Uterus (tissue), 4 donors: ENCODE results near the gene DHX35. TPM values are rescaled to one million over a fixed set of nuclear protein-coding genes. Genes with fewer than 3 reads are reported as not detected.
"Not testable (repeated sequence)": the region's sequence is repeated elsewhere in the genome, so short reads cannot be mapped to it uniquely, and the experiment has no call there.

Experiments
- DNase-seq, 2 donors: peaks; one replicate each; pipeline ENCODE4 v3.0.0-alpha.2; 2019 to 2020
- H3K27ac ChIP-seq, 2 donors: fragments of 200-600 bp; sonication (generic); 1 replicate in 1 of 2; 2 replicates in 1 of 2; pipeline ENCODE4 v1.5.1; 2016 to 2018
- H3K27me3 ChIP-seq, 2 donors: fragments of 200-600 bp; sonication (generic); one replicate each; pipeline ENCODE4 v1.5.1; 2018 to 2019; ENCODE audit warnings: control low read depth in 1 of 2
- H3K36me3 ChIP-seq, 2 donors: fragments of 200-600 bp; sonication (generic); one replicate each; pipeline ENCODE4 v1.5.1; 2019; ENCODE audit warnings: control low read depth in 1 of 2
- H3K4me1 ChIP-seq, 2 donors: fragments of 200-600 bp; sonication (generic); one replicate each; pipeline ENCODE4 v1.5.1; 2018 to 2019; ENCODE audit warnings: control low read depth in 1 of 2
- H3K4me3 ChIP-seq, 2 donors: fragments of 200-600 bp; sonication (generic); 1 replicate in 1 of 2; 2 replicates in 1 of 2; pipeline ENCODE4 v1.5.1; 2018 to 2019; ENCODE audit warnings: mild to moderate bottlenecking in 1 of 2
- H3K9me3 ChIP-seq, 2 donors: fragments of 200-600 bp; sonication (generic); one replicate each; pipeline ENCODE4 v1.5.1; 2019; ENCODE audit warnings: control low read depth in 1 of 2
- POLR2A ChIP-seq, 2 donors: fragments of 450-650 bp; IDR thresholded peaks; one replicate each; pipeline ENCODE4 v1.6.1; 2016; ENCODE audit warnings: antibody characterized with exemption in 2 of 2, mild to moderate bottlenecking in 1 of 2, moderate library complexity in 1 of 2
- intact Hi-C: fragments of 100-400 bp; cut with DNase I; formaldehyde crosslinking; loops from one replicate; pipeline ENCODE4 v1.15.1; 2023; ENCODE audit warnings: low total_unique reads
- total RNA-seq, 4 donors: library from RNA; depleted of rRNA in 3 of 4; stranded (reverse); fragments of >200 nt in 3 of 4; gene quantifications; one replicate each; pipeline versions ENCODE4 v1.1.0 to v1.2.4, GENCODE V29; 2014 to 2023
- TF ChIP-seq, protein P1 (sequence below), 4 experiments: fragments of 200-600 bp in 2 of 4; fragments of 450-650 bp in 2 of 4; sonication (generic) in 2 of 4; IDR thresholded peaks; one replicate each; pipeline ENCODE4 v1.5.1; 2016 to 2019; ENCODE audit warnings: antibody characterized with exemption in 4 of 4, mild to moderate bottlenecking in 2 of 4, moderate library complexity in 1 of 4
- donor health status: DM: yes; HTN: yes; CAD: no.

DHX35 gene
- total RNA-seq, 4 donors from 2014 or later = 17.7 to 23.5 (median 21.6) TPM

- Histone ChIP-seq H3K27me3 (no peaks in the 10 kb centered on the region), H3K4me1 (no peaks in the 10 kb centered on the region), H3K27ac (no peak overlapping the region), H3K36me3 (no peaks in the 10 kb centered on the region), H3K9me3 (no peaks in the 10 kb centered on the region), H3K4me3 (no peak overlapping the region)
- DNase-seq = no peak
- intact Hi-C loops = no loop called here
- TF ChIP-seq POLR2A (IDR thresholded peaks at IDR 0.05) = no peak
- TF ChIP-seq, protein P1, sequence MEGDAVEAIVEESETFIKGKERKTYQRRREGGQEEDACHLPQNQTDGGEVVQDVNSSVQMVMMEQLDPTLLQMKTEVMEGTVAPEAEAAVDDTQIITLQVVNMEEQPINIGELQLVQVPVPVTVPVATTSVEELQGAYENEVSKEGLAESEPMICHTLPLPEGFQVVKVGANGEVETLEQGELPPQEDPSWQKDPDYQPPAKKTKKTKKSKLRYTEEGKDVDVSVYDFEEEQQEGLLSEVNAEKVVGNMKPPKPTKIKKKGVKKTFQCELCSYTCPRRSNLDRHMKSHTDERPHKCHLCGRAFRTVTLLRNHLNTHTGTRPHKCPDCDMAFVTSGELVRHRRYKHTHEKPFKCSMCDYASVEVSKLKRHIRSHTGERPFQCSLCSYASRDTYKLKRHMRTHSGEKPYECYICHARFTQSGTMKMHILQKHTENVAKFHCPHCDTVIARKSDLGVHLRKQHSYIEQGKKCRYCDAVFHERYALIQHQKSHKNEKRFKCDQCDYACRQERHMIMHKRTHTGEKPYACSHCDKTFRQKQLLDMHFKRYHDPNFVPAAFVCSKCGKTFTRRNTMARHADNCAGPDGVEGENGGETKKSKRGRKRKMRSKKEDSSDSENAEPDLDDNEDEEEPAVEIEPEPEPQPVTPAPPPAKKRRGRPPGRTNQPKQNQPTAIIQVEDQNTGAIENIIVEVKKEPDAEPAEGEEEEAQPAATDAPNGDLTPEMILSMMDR (IDR thresholded peaks at IDR 0.05) = no peak
Observed at GRCh38 chr20:38991814-38992704, 29.9 kb downstream of the DHX35 start.

GRCh38 chr20:38995536-38996044 lies 33.4 kb downstream of the DHX35 start:
- no peak overlapping the region for H3K27ac ChIP-seq
- intact Hi-C loops = no loop called here
- H3K4me3 ChIP-seq = no peak overlapping the region
- H3K9me3 ChIP-seq = no peaks in the 10 kb centered on the region
- H3K27me3 ChIP-seq = no peaks in the 10 kb centered on the region
- TF ChIP-seq POLR2A (IDR thresholded peaks at IDR 0.05) = no peak
- TF ChIP-seq, protein P1 (IDR thresholded peaks at IDR 0.05) = no peak
- H3K4me1 ChIP-seq = no peaks in the 10 kb centered on the region
- no peak for DNase-seq
- H3K36me3 ChIP-seq = no peaks in the 10 kb centered on the region

GRCh38 chr20:38996866-38997265 lies 34.7 kb downstream of the DHX35 start:
- DNase-seq, H3K4me1 ChIP-seq, H3K27ac ChIP-seq, H3K9me3 ChIP-seq, intact Hi-C loops, H3K36me3 ChIP-seq, H3K4me3 ChIP-seq, H3K27me3 ChIP-seq: not testable (repeated sequence)

GRCh38 chr20:38997622-38998021 lies 35.5 kb downstream of the DHX35 start:
- no peak overlapping the region for H3K27ac ChIP-seq
- H3K27me3 ChIP-seq = no peaks in the 10 kb centered on the region
- no peak for DNase-seq
- no peaks in the 10 kb centered on the region for H3K9me3 ChIP-seq
- intact Hi-C loops = no loop called here
- no peak overlapping the region for H3K4me3 ChIP-seq
- H3K4me1 ChIP-seq = no peaks in the 10 kb centered on the region
- no peaks in the 10 kb centered on the region for H3K36me3 ChIP-seq
- TF ChIP-seq, protein P1 (IDR thresholded peaks at IDR 0.05) = no peak
- TF ChIP-seq POLR2A (IDR thresholded peaks at IDR 0.05) = no peak

DNA sequence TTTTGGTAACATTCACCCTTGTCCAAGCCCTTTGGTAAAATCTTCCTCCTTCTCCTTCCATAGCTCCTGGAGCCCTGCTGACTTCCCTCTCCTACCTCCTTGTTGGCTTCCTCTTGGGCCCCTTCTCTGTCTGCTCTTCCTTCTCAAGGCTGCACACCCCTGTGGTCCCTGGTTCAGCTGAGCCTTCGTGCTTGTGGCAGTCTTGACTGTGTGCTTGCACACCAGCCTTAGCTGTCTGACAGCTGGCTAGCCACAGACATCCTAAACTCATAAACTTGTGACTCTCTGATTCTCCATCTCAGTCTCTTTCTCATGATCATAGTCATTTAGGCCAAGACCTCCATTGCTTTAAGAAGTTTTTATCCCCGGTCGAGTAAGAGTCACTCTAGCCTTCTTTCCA lies 37.1 kb downstream of the DHX35 start:
- H3K4me3 ChIP-seq = no peak overlapping the region
- TF ChIP-seq, protein P1 (IDR thresholded peaks at IDR 0.05) = no peak
- TF ChIP-seq POLR2A (IDR thresholded peaks at IDR 0.05) = no peak
- no peak overlapping the region for H3K27ac ChIP-seq
- no peaks in the 10 kb centered on the region for H3K9me3 ChIP-seq
- intact Hi-C loops = no loop called here
- no peaks in the 10 kb centered on the region for H3K36me3 ChIP-seq
- no peaks in the 10 kb centered on the region for H3K4me1 ChIP-seq
- DNase-seq = no peak
- no peaks in the 10 kb centered on the region for H3K27me3 ChIP-seq
